IMR-90 (cell line): ENCODE measurements around the gene GRB10. TPM values are rescaled to one million over a fixed set of nuclear protein-coding genes. Genes with fewer than 3 reads are reported as not detected.

ENCODE experiments used
- ATAC-seq: fragments of 200-7000 bp; cut with Tn5 transposase; 2 replicates; pipeline ENCODE4 v1.9.1; 2020; ENCODE audit warnings: low read depth, mild to moderate bottlenecking, moderate library complexity
- BruUV-seq: library from RNA; stranded (reverse); fragments of 400-500 nt; replicated peaks from 2 replicates; lab custom pipeline; 2021; lab: Mats Ljungman, UMichigan
- CTCF ChIA-PET: fragments of 300-600 bp; formaldehyde crosslinking; extraction: SDS; loops from one replicate; lab custom pipeline; 2021; ENCODE audit warnings: antibody characterized with exemption; lab: Yijun Ruan, JAX
- POLR2A ChIA-PET: fragments of 300-600 bp; sonication (Branson Sonifier 250); formaldehyde crosslinking; loops from one replicate; lab custom pipeline; 2022; ENCODE audit warnings: antibody characterized with exemption; ENCODE audit not compliant: unreplicated experiment; lab: Charles Lee
- DNase-seq: peaks from one replicate; pipeline ENCODE4 v3.0.0; 2013
- H2AFZ ChIP-seq: replicated peaks from 2 replicates; pipeline ENCODE3; 2013; ENCODE audit warnings: low read length, mild to moderate bottlenecking; ENCODE audit not compliant: poor library complexity
- H2AK5ac ChIP-seq: 2 replicates; pipeline ENCODE4 v1.6.1; 2013; ENCODE audit warnings: low read depth, low read length, inconsistent platforms
- H2AK9ac ChIP-seq: replicated peaks from 2 replicates; pipeline ENCODE3; 2013; ENCODE audit warnings: mild to moderate bottlenecking, low read depth, low read length, moderate library complexity; ENCODE audit not compliant: poor library complexity
- H2BK120ac ChIP-seq: 2 replicates; pipeline ENCODE4 v1.6.1; 2013; ENCODE audit warnings: low read depth, low read length, inconsistent platforms
- H2BK15ac ChIP-seq: 3 replicates; pipeline ENCODE4 v1.6.1; 2013; ENCODE audit warnings: low read depth, low read length, inconsistent platforms
- H2BK20ac ChIP-seq: 2 replicates; pipeline ENCODE4 v1.6.1; 2013; ENCODE audit warnings: low read depth, mild to moderate bottlenecking, inconsistent platforms, low read length, moderate library complexity
- H2BK5ac ChIP-seq: 2 replicates; pipeline ENCODE4 v1.6.1; 2013; ENCODE audit warnings: mild to moderate bottlenecking, low read depth, low read length, inconsistent platforms; ENCODE audit not compliant: poor library complexity, severe bottlenecking
- H3K14ac ChIP-seq: replicated peaks from 2 replicates; pipeline ENCODE4 v1.6.1; 2013; ENCODE audit warnings: low read depth, low read length, inconsistent platforms
- H3K18ac ChIP-seq: 2 replicates; pipeline ENCODE4 v1.6.1; 2013; ENCODE audit warnings: low read depth, low read length, control low read depth
- H3K23ac ChIP-seq: 2 replicates; pipeline ENCODE4 v1.6.1; 2013; ENCODE audit warnings: low read depth, low read length, inconsistent platforms
- H3K27ac ChIP-seq: 2 replicates; pipeline ENCODE4 v1.5.1; 2013; ENCODE audit warnings: mild to moderate bottlenecking, control low read depth, low read length; ENCODE audit not compliant: insufficient read depth
- H3K27me3 ChIP-seq: 2 replicates; pipeline ENCODE4 v1.6.1; 2013; ENCODE audit warnings: low read length; ENCODE audit not compliant: control insufficient read depth, insufficient read depth
- H3K36me3 ChIP-seq: 2 replicates; pipeline ENCODE4 v1.6.1; 2013; ENCODE audit warnings: low read length, mixed read lengths; ENCODE audit not compliant: control insufficient read depth, insufficient read depth
- H3K4ac ChIP-seq: 2 replicates; pipeline ENCODE4 v1.6.1; 2013; ENCODE audit warnings: low read depth, low read length, inconsistent platforms
- H3K4me1 ChIP-seq: 2 replicates; pipeline ENCODE4 v1.6.1; 2013; ENCODE audit warnings: low read length, mixed read lengths; ENCODE audit not compliant: control insufficient read depth, insufficient read depth
- H3K4me2 ChIP-seq: 2 replicates; pipeline ENCODE4 v1.6.1; 2013; ENCODE audit warnings: low read depth, mild to moderate bottlenecking, control low read depth, low read length, moderate library complexity
- H3K4me3 ChIP-seq: 2 replicates; pipeline ENCODE4 v1.5.1; 2013; ENCODE audit warnings: low read depth, mild to moderate bottlenecking, control low read depth, low read length, moderate library complexity; ENCODE audit not compliant: insufficient read depth
- H3K56ac ChIP-seq: 2 replicates; pipeline ENCODE4 v1.6.1; 2013; ENCODE audit warnings: low read length, inconsistent platforms; ENCODE audit not compliant: insufficient read depth; ENCODE audit errors: extremely low read depth
- H3K79me1 ChIP-seq, 2 experiments: 2 replicates each; pipeline ENCODE4 v1.6.1; 2013; ENCODE audit warnings: low read length in 2 of 2, inconsistent platforms in 1 of 2, low read depth in 1 of 2
- H3K9ac ChIP-seq: 2 replicates; pipeline ENCODE4 v1.6.1; 2013; ENCODE audit warnings: low read depth, low read length, control low read depth
- H3K9me1 ChIP-seq: 2 replicates; pipeline ENCODE4 v1.6.1; 2013; ENCODE audit warnings: low read length, inconsistent platforms; ENCODE audit not compliant: insufficient read depth
- H3K9me3 ChIP-seq: 2 replicates; pipeline ENCODE4 v1.6.1; 2013; ENCODE audit warnings: low read length; ENCODE audit not compliant: control insufficient read depth, insufficient read depth
- H4K20me1 ChIP-seq: 2 replicates; pipeline ENCODE4 v1.6.1; 2013; ENCODE audit warnings: low read length, inconsistent platforms; ENCODE audit not compliant: insufficient read depth
- H4K5ac ChIP-seq: 2 replicates; pipeline ENCODE4 v1.6.1; 2013; ENCODE audit warnings: mild to moderate bottlenecking, low read depth, low read length, control low read depth
- H4K8ac ChIP-seq, 2 experiments: 2 replicates each; pipeline ENCODE4 v1.6.1; 2013; ENCODE audit warnings: low read depth in 2 of 2, low read length in 2 of 2, control low read depth in 1 of 2, inconsistent platforms in 1 of 2
- H4K91ac ChIP-seq: 2 replicates; pipeline ENCODE4 v1.6.1; 2013; ENCODE audit warnings: low read depth, low read length, inconsistent platforms; ENCODE audit not compliant: insufficient read depth
- BHLHE40 ChIP-seq: fragments of 150-350 bp; IDR thresholded peaks from 2 replicates; pipeline ENCODE4 v1.6.1; 2016; ENCODE audit warnings: mild to moderate bottlenecking, low read depth, low read length
- CHD1 ChIP-seq: IDR thresholded peaks from 2 replicates; pipeline ENCODE4 v1.6.1; 2012; ENCODE audit warnings: low read depth, low read length, improper control_type of control experiment
- FOS ChIP-seq: fragments of 150-350 bp; IDR thresholded peaks from 2 replicates; pipeline ENCODE4 v1.6.1; 2016; ENCODE audit warnings: low read depth, low read length
- MAZ ChIP-seq: IDR thresholded peaks from 2 replicates; pipeline ENCODE4 v1.6.1; 2012; ENCODE audit warnings: low read depth, mild to moderate bottlenecking, low read length, improper control_type of control experiment, moderate library complexity, borderline replicate concordance
- NFE2L2 ChIP-seq: fragments of 150-350 bp; IDR thresholded peaks from 2 replicates; pipeline ENCODE4 v1.6.1; 2016; ENCODE audit warnings: low read depth, mild to moderate bottlenecking, low read length
- POLR2A ChIP-seq: IDR thresholded peaks from 2 replicates; pipeline ENCODE4 v1.6.1; 2012; ENCODE audit warnings: mild to moderate bottlenecking, low read depth, low read length
- RAD21 ChIP-seq: IDR thresholded peaks from 2 replicates; pipeline ENCODE4 v1.6.1; 2012; ENCODE audit warnings: low read length, improper control_type of control experiment
- WGBS, 2 experiments: methylation state at CpG; one replicate each; pipeline versions ENCODE4 v1.1.5 to v1.1.7; 2013; ENCODE audit warnings: missing lambda C conversion rate in 2 of 2; ENCODE audit not compliant: insufficient read length in 1 of 2; ENCODE audit errors: extremely low coverage in 2 of 2; 5-methylcytosine and 5-hydroxymethylcytosine counted together
- dilution Hi-C: fragments of 300-500 bp; cut with HindIII; formaldehyde crosslinking; loops from one replicate; pipeline ENCODE4 v1.14.3; 2018; ENCODE audit warnings: low sequenced_read_pairs; ENCODE audit not compliant: unreplicated experiment
- in situ Hi-C: fragments of 300-500 bp; cut with MboI; formaldehyde crosslinking; loops from 3 replicates; pipeline ENCODE4 v1.14.3; 2019; ENCODE audit warnings: low sequenced_read_pairs, inconsistent platforms, mixed read lengths
- intact Hi-C: fragments of 100-400 bp; cut with micrococcal nuclease; formaldehyde crosslinking; loops from 2 replicates; pipeline ENCODE4 v1.10.0; 2022
- polyA plus RNA-seq, 3 experiments: library from polyadenylated mRNA; depleted of rRNA; stranded (reverse); fragments of >200 nt; gene quantifications; 2 replicates each; pipeline ENCODE4 v1.2.3, GENCODE V29; 2012; ENCODE audit warnings: low replicate concordance in 1 of 3
- total RNA-seq: library from RNA; depleted of rRNA; stranded (reverse); fragments of >200 nt; gene quantifications from 2 replicates; pipeline ENCODE4 v1.2.3, GENCODE V29; 2012
- TF ChIP-seq, protein P1 (sequence below): fragments of 150-350 bp; IDR thresholded peaks from 2 replicates; pipeline ENCODE4 v1.6.1; 2016; ENCODE audit warnings: low read depth, mild to moderate bottlenecking, low read length, moderate library complexity, borderline replicate concordance

The GRB10 gene
- total and polyA plus RNA-seq, 2 of the 4 experiments (the other 2 are of a cell fraction) = 6.3 to 15.1 TPM

DNA sequence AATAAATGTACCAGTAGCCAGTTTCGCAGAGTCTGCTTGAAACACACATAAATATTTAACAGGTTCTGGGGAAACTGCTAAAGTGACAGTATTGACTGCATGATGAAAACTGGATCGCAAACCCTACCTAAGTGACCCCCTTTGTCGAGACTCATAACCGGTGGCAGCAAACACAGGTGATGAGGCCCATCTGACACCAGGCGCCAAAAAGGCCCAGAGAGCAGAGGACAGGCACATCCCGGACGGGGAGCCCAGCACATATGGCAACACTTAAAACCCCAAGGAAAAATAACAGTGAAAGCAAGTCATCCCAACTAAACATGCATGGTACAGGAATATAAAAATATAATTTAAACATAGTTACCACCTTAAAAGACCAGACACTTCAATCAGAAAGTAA lies 62.4 kb downstream of the GRB10 start:
- H3K4me1 ChIP-seq = peaks cover 6% of the 10 kb centered on the region; the same call in 1 of the 2 replicates
- H4K5ac ChIP-seq = no peak overlapping the region
- intact Hi-C loops (no loop called here), dilution Hi-C loops (no loop called here), in situ Hi-C loops (no loop called here)
- WGBS, 2 experiments = 64% methylated on average over 3 of the region's 7 CpGs; no CpG with 5 or more reads in 1 of the 2 experiments
- no peak overlapping the region for H4K91ac ChIP-seq
- ATAC-seq (no peak), DNase-seq (no peak)
- no peaks in the 10 kb centered on the region for H3K27me3 ChIP-seq
- H4K20me1 ChIP-seq = peaks cover 21% of the 10 kb centered on the region
- H3K23ac ChIP-seq = no peak overlapping the region
- peaks cover 5% of the 10 kb centered on the region; the same call in 1 of the 2 replicates for H3K36me3 ChIP-seq
- no peak overlapping the region for H2BK20ac ChIP-seq
- H2AFZ ChIP-seq = no peak overlapping the region
- H3K4ac ChIP-seq = no peak overlapping the region
- no peak overlapping the region for H2BK15ac ChIP-seq
- TF ChIP-seq BHLHE40 = no peak
- TF ChIP-seq MAZ = no peak
- TF ChIP-seq RAD21 = no peak
- TF ChIP-seq, protein P1, sequence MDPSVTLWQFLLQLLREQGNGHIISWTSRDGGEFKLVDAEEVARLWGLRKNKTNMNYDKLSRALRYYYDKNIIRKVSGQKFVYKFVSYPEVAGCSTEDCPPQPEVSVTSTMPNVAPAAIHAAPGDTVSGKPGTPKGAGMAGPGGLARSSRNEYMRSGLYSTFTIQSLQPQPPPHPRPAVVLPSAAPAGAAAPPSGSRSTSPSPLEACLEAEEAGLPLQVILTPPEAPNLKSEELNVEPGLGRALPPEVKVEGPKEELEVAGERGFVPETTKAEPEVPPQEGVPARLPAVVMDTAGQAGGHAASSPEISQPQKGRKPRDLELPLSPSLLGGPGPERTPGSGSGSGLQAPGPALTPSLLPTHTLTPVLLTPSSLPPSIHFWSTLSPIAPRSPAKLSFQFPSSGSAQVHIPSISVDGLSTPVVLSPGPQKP = no peak
- TF ChIP-seq CHD1 = no peak
- TF ChIP-seq FOS = no peak
- TF ChIP-seq POLR2A = no peak
- TF ChIP-seq NFE2L2 = no peak
- BruUV-seq = no TSS peak
- H2AK9ac ChIP-seq = no peak overlapping the region
- H3K9me3 ChIP-seq = no peaks in the 10 kb centered on the region
- POLR2A ChIA-PET = interaction anchor here (0.6 kb wide), 2 partner anchors 15 to 56 kb away, joined by 3 read pairs; no protein-coding TSS in a partner anchor
- H4K8ac ChIP-seq = no peak overlapping the region
- no peak overlapping the region for H3K18ac ChIP-seq
- H3K4me2 ChIP-seq = no peak overlapping the region
- no peak overlapping the region for H2BK5ac ChIP-seq
- H3K4me3 ChIP-seq = no peak overlapping the region
- H3K56ac ChIP-seq = no peak overlapping the region
- CTCF ChIA-PET = interaction anchor here (0.6 kb wide), 1 partner anchor 421 kb away, joined by 3 read pairs; no protein-coding TSS in a partner anchor
- H2BK120ac ChIP-seq = no peak overlapping the region
- no peak overlapping the region for H2AK5ac ChIP-seq
- peaks cover 13 to 65% of the 10 kb centered on the region in 2 experiments; a peak in 3 of 4 replicates for H3K79me1 ChIP-seq
- no peak overlapping the region for H3K14ac ChIP-seq
- no peak overlapping the region for H3K27ac ChIP-seq
- peaks cover 14% of the 10 kb centered on the region; the same call in 1 of the 2 replicates for H3K9me1 ChIP-seq
- H3K9ac ChIP-seq = no peak overlapping the region
